Stimulated activated effector memory CD8-positive, alpha-beta T cell treated with anti-CD3 and anti-CD28 coated beads, Interleukin-12 subunit alpha, Interleukin-12 subunit beta, amount 100 ng/mL, for 72 hours (primary cell): ENCODE measurements around the gene PSPN.
A peak's percentile ranks its signal among the peaks of the same experiment; 100 is the strongest.

Source experiments
- ATAC-seq: fragments of 150-1000 bp; cut with Tn5 transposase; 2 replicates; pipeline ENCODE4 v1.10.0; 2021
- DNase-seq, 2 donors: peaks; one replicate each; pipeline ENCODE4 v3.0.0; 2021 to 2022; ENCODE audit warnings: low spot score in 2 of 2
- H3K27ac Mint-ChIP-seq: one replicate; pipeline ENCODE4 v1.8.0; 2022; ENCODE audit warnings: mild to moderate bottlenecking, mixed read lengths
- H3K36me3 Mint-ChIP-seq: one replicate; pipeline ENCODE4 v1.8.0; 2022; ENCODE audit warnings: mild to moderate bottlenecking, mixed read lengths
- H3K4me1 Mint-ChIP-seq: one replicate; pipeline ENCODE4 v1.8.0; 2022; ENCODE audit warnings: mixed read lengths
- H3K4me3 Mint-ChIP-seq: one replicate; pipeline ENCODE4 v1.8.0; 2022; ENCODE audit warnings: mild to moderate bottlenecking, mixed read lengths
- H3K9me3 Mint-ChIP-seq: one replicate; pipeline ENCODE4 v1.8.0; 2022; ENCODE audit warnings: mixed read lengths

The PSPN gene

DNA sequence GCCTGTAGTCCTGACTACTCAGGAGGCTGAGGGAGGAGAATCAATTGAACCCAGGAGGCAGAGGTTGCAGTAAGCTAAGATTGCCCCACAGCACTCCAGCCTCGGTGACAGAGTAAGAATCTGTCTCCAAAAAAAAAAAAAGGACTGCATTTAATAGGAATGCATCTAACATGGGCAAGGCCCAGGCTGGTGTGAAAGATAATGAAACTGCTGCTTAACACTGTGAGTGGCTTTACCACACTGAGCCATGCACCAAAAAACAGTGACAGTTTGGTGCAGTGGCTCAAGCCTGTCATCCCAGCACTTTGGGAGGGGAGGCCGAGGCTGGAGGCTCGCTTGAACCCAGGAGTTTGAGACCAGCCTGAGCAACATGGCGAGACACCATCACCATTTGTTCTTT lies 8.6 kb upstream of the PSPN start:
- H3K27ac Mint-ChIP-seq, result no peak overlapping the region
- peaks cover 100% of the 10 kb centered on the region for H3K36me3 Mint-ChIP-seq
- H3K4me3 Mint-ChIP-seq, result no peak overlapping the region

DNA sequence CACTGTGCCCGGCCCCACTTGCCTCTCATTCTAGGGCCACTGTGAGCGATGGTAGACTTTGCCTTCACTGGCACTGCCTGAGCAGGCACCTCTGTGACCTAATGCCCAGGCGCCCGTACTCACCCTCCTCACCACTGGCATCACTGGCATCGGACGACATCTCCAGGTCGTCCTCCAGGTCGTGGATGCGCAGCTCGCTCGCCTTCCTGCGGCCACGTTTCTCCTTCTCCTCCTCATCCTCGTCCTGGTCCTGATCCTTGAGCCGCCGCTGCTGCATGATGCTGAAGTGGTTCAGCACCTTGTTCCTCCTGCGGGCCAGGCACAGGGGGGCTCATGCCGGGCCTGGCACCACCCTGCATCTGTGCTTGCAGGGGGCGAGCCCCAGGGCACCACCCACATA lies 7.5 kb upstream of the PSPN start:
- Mint-ChIP-seq H3K36me3 (peaks cover 100% of the 10 kb centered on the region), H3K27ac (no peak overlapping the region), H3K9me3 (no peaks in the 10 kb centered on the region), H3K4me3 (no peak overlapping the region), H3K4me1 (peaks cover 2% of the 10 kb centered on the region)
- ATAC-seq (no peak), DNase-seq (no peak)

More for the DNA sequence above, 8.6 kb upstream of the PSPN start:
- no peaks in the 10 kb centered on the region for H3K9me3 Mint-ChIP-seq
- DNase-seq (no peak), ATAC-seq (no peak)
- H3K4me1 Mint-ChIP-seq, result peaks cover 5% of the 10 kb centered on the region

DNA sequence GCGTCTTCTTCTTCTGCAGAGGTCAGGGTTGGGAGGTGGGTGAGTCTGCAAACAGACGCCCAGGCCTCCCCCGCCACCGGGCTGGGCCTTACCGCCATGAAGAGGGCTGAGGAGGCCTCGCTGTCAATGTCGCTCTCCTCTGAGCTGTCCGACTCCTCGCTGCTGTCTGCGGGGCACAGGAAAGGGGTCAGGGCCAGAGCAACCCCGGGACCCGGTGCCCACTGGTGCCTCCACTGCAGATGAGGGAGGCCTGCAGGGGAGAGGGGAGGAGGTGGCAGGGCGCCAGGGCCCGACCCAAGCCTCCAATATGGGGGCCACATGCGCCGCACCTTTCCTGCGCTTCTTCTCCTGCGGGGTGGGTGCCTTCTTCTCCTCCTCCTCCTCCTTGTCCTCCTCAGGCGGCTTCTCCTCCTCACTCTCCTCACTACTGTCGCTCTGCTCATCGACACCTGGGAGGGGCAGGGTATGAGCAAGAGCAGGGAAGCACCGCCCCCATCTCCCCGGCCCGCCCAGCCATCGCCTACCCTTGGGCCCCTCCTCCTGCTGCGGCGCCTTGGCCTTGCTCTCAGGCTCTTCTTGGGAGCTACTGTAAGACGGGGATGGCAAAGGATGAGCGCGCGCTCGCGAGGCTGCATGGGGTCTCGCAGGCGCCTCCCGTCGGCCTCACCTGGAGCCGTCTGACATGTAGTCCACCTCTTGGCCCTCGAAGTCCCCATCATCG lies 5.5 kb upstream of the PSPN start:
- H3K9me3 Mint-ChIP-seq, result no peaks in the 10 kb centered on the region
- H3K27ac Mint-ChIP-seq, result peak overlapping the region; percentile 70
- DNase-seq (no peak), ATAC-seq (no peak)
- peaks cover 84% of the 10 kb centered on the region for H3K36me3 Mint-ChIP-seq
- no peaks in the 10 kb centered on the region for H3K4me1 Mint-ChIP-seq
- H3K4me3 Mint-ChIP-seq, result no peak overlapping the region

DNA sequence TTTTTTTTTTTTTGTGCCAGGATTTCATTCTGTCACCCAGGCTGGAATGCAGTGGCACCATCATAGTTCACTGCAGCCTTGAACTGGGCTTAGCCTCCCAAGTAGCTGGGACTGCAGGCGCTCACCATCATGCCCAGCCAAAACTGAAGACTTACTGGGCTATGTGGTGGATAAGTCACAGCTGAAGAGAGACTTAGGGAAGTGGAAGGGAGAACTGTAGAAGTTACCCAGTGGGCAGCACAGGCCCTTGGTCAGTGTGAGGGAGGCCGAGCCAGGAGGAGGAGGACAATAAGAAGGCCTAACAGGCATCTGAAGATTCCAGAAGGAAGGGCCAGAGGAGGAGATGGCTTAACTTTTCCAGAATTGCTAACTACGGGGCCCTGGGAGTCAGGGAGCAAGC lies 4.0 kb upstream of the PSPN start:
- ATAC-seq (no peak), DNase-seq (no peak)
- Mint-ChIP-seq H3K27ac (peak overlapping the region; percentile 63), H3K36me3 (peaks cover 70% of the 10 kb centered on the region), H3K9me3 (no peaks in the 10 kb centered on the region), H3K4me1 (no peaks in the 10 kb centered on the region), H3K4me3 (no peak overlapping the region)

DNA sequence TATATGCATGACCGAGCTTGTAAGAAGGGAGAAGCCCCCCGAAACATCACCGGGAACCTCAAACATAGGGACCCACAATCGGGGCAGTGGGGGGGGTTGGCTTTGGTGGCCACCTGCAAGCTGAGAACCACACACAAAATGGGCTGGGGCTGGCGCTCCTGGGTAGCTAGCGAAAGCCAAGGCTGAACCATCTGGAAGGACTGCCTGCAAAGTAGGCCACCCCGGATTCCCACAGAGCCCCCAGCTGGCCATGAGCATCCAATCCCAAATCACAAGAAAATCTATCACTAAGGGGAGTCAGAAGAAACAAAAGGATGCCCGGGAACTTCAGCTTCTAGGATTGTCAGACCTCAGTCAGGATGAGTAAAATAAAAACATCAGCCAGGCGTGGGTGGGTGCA lies 2.8 kb upstream of the PSPN start:
- Mint-ChIP-seq H3K27ac (no peak overlapping the region), H3K9me3 (no peaks in the 10 kb centered on the region), H3K4me1 (peaks cover 6% of the 10 kb centered on the region), H3K4me3 (no peak overlapping the region), H3K36me3 (peaks cover 57% of the 10 kb centered on the region)
- no peak for ATAC-seq
- no peak for DNase-seq

DNA sequence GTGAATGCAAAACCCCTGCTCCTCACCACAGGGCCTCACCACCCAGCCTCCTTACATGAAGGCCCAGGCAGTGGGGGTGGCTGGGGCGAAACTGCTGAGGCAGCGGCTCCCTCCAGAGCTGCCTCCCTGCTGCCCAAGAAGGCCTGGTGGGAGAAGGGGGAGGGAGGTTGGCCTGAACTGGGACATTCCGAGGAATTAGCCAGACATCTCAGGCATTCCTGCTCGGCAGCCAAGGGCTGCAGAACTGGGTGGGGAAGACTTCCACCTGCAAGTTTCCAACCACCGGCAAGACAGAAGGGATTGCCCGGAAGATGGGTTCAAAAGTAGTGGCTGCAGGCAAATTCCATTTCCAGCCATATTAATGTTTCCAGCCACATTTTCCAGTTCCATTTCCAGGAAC lies 2.3 kb upstream of the PSPN start:
- Mint-ChIP-seq H3K4me3 (no peak overlapping the region), H3K4me1 (peaks cover 8% of the 10 kb centered on the region), H3K27ac (no peak overlapping the region), H3K9me3 (no peaks in the 10 kb centered on the region), H3K36me3 (peaks cover 53% of the 10 kb centered on the region)
- no peak for ATAC-seq
- DNase-seq, result no peak

DNA sequence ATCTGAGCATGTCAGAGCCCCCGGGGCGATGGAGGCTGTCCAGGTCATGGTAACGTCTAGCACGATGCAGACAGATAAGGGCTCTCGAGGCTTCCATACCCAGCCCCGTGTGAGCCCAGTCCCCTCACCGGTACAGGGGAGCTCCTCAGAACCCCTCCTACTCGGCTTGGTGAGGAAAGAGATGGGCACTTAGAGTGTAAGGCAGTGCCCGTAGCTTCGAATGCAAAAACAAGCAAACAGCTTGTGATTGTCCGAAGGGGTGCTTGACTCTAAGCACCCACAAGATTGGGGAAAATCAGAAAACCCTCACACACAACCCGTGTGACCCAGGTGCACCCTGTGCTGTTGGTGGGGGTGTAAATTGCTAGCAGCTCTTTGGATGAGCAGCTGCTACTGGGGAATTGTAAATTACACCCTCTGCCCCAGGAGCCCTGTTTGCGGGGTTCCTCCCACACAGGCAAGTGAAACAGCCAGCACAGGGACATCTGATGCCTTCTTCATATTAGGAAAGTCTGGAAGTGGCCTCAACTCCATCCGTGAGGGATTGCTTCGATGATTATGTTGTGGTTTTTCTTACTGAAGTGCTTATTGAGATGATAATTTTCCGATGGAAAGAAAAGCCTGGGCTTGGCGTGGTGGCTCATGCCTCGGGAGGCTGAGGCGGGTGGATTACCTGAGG lies 918 bp upstream of the PSPN start:
- Mint-ChIP-seq H3K36me3 (peaks cover 44% of the 10 kb centered on the region), H3K9me3 (no peaks in the 10 kb centered on the region), H3K27ac (no peak overlapping the region), H3K4me1 (peaks cover 13% of the 10 kb centered on the region), H3K4me3 (no peak overlapping the region)
- ATAC-seq, result no peak
- no peak for DNase-seq

DNA sequence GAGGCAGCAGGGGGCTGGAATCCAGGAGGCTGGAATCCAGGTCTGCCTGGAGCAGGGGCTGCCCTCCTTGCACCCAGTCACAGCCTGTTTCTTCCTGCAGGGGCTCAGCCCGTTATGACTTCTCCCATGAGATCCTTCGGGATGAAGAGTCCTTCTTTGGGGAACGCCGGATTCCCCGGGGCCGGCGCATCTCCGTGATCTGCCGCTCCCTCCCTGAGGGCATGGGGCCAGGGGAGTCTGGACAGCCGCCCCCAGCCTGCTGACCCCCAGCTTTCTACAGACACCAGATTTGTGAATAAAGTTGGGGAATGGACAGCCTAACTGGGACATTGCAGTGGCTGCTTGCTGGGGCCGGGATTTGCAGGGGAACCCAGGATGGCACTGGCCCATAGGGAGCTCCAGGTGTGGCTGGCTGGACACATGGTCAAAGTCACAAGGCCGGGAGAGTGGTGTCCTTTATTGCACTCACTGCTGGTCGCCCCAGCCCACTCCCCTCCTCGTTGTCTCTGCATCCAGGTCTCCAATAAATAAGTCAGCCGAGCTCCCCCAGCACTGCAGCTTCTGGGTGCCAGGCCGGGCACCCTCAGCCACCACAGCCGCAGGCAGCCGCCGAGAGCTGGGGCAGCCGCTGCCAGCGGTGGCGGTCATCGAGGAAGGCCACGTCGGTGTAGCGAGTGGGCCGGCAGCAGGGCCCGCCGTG lies 872 bp downstream of the PSPN start:
- peak overlapping the region; percentile 87 for H3K4me3 Mint-ChIP-seq
- no peak for ATAC-seq

DNA sequence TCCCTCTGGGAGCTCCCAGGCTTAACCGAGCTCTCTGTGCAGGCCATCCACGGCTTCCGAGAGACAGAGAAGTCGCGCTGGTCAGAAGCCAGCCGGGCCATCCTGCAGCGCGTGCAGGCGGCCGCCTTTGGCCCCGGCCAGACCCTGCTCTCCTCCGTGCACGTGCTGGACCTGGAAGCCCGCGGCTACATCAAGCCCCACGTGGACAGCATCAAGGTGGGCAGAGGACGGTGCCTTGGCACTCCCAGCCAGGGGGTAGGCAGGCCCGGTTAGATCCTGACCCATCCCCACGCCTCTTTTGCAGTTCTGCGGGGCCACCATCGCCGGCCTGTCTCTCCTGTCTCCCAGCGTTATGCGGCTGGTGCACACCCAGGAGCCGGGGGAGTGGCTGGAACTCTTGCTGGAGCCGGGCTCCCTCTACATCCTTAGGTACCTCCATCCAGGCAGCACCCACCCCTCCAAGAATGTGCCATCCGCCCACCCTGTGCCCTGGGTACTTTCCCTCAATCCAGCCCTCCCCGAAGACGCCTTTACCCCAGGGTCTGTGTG lies 1.5 kb downstream of the PSPN start:
- DNase-seq (no peak), ATAC-seq (no peak)
- no peaks in the 10 kb centered on the region for H3K9me3 Mint-ChIP-seq
- H3K4me1 Mint-ChIP-seq, result peaks cover 22% of the 10 kb centered on the region
- peak overlapping the region; percentile 93 for H3K27ac Mint-ChIP-seq
- H3K36me3 Mint-ChIP-seq, result peaks cover 25% of the 10 kb centered on the region
- H3K4me3 Mint-ChIP-seq, result peak overlapping the region; percentile 87

More for the DNA sequence above, 872 bp downstream of the PSPN start:
- Mint-ChIP-seq H3K36me3 (peaks cover 27% of the 10 kb centered on the region), H3K4me1 (peaks cover 15% of the 10 kb centered on the region), H3K9me3 (no peaks in the 10 kb centered on the region), H3K27ac (no peak overlapping the region)
- DNase-seq, result no peak

DNA sequence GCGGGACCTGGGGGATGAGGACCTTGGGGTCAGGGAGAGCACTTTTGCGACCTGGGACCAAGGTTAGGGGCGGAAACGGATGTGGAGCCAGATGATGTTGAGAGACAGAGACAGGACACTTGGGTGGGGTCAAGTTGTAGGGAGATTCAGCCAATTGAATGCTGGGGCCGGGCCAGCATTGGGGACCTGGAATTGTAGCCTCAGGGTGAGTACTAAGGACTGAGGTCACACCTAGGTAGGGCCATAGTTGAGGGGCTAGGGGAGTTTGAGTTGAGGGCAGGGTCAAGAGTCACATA lies 2.0 kb downstream of the PSPN start:
- H3K4me1 Mint-ChIP-seq, result peaks cover 23% of the 10 kb centered on the region
- DNase-seq (no peak), ATAC-seq (no peak)
- peak overlapping the region; percentile 87 for H3K4me3 Mint-ChIP-seq
- no peaks in the 10 kb centered on the region for H3K9me3 Mint-ChIP-seq
- H3K36me3 Mint-ChIP-seq, result peaks cover 25% of the 10 kb centered on the region
- H3K27ac Mint-ChIP-seq, result peak overlapping the region; percentile 93

DNA sequence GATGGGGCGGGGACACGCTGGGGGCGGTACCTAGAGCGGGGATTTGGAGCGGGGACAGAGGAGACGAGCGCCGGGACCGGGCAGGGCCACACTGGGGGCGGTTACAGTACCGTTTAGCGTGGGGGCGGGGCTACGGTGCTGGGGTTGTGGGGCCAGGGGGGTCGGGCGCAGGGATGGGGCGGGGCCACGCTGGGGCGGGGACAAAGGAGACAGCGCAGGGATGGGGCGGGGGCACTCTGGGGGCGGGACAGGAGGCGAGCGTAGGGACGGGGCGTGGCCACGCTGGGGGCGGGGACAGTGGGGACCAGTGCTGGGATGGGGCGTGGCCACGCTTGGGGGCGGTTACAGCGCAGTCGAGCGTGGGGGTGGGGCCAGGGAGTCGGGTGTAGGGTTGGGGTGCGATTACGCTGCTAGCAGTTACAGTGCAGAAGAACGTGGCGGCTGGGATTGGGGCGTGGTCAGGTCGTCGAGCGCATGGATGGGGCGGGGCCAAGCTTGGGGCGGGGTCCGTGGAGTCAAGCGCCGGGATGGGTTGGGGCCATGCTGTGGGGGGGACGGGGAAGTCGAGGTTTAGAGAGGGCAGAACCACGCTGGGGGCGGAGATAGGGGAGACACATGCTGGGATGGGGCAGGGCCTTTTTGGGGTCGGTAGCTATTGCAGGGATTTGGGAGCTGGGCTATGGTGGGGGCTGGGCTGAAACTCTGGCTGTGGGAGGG lies 2.5 kb downstream of the PSPN start:
- Mint-ChIP-seq H3K36me3 (peaks cover 25% of the 10 kb centered on the region), H3K4me3 (peak overlapping the region; percentile 87), H3K4me1 (peaks cover 23% of the 10 kb centered on the region), H3K27ac (peak overlapping the region; percentile 93), H3K9me3 (no peaks in the 10 kb centered on the region)
- ATAC-seq (peak; percentile 79), DNase-seq (peak; percentile 97 to 99)

DNA sequence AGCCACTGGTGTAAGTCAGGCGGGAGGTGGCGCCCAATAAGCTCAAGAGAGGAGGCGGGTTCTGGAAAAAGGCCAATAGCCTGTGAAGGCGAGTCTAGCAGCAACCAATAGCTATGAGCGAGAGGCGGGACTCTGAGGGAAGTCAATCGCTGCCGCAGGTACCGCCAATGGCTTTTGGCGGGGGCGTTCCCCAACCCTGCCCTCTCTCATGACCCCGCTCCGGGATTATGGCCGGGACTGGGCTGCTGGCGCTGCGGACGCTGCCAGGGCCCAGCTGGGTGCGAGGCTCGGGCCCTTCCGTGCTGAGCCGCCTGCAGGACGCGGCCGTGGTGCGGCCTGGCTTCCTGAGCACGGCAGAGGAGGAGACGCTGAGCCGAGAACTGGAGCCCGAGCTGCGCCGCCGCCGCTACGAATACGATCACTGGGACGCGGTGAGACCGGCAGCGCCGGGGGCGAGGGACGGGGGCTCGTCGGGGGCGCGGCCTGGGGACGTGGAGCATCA lies 3.1 kb downstream of the PSPN start, which contains the start of gene ALKBH7:
ALKBH7 (plus strand) TSS at position 201 of the 502 bp plus-strand sequence; CDS start at position 228, 27 bp downstream.
- peaks cover 27% of the 10 kb centered on the region for H3K36me3 Mint-ChIP-seq
- H3K27ac Mint-ChIP-seq, result peak within 1 kb of the TSS; percentile 93
- H3K4me3 Mint-ChIP-seq, result peak within 1 kb of the TSS; percentile 87

DNA sequence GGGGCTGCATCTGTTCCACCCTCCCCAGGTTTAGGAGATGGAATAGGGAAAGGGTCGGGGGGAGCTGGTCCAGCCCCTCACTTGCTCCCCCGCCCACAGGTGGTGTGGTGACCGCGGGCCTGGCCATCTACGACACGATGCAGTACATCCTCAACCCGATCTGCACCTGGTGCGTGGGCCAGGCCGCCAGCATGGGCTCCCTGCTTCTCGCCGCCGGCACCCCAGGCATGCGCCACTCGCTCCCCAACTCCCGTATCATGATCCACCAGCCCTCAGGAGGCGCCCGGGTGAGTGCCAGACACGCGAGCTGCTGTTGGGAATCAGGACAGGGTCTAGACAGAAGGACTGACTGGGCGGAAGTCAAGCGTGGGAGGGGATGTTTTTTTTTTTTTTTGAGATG lies 11.4 kb downstream of the PSPN start:
- DNase-seq, result no peak
- H3K27ac Mint-ChIP-seq, result peak overlapping the region; percentile 65

More for the DNA sequence above, 3.1 kb downstream of the PSPN start, which contains the start of gene ALKBH7:
- Mint-ChIP-seq H3K9me3 (no peaks in the 10 kb centered on the region), H3K4me1 (peaks cover 23% of the 10 kb centered on the region)
- ATAC-seq, result peak; percentile 87
- DNase-seq, result peak; percentile 83 to 96

DNA sequence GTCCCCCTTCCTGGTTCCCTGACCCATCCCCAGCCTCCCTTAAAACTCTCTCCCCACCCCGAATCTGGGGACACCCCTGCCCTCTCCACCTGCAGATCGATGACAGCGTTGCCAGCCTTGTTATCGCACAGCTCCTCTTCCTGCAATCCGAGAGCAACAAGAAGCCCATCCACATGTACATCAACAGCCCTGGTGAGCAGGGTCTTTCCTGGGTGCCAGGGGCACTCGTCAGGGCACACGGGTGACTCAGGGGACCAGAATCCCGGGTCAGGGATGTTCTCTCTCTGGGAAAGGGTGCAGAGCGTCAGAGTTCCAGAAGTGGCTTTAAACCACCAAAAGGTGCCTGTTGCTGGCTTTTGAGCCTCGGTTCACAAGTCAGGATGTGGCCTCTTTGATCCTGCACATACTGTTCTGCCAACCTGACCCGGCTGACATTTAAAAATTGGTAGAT lies 13.4 kb downstream of the PSPN start:
- peaks cover 63% of the 10 kb centered on the region for H3K36me3 Mint-ChIP-seq
- DNase-seq, result peak in 1 of 2 donors; percentile 61
- H3K4me1 Mint-ChIP-seq, result peaks cover 21% of the 10 kb centered on the region
- H3K4me3 Mint-ChIP-seq, result peak overlapping the region; percentile 99
- peak overlapping the region; percentile 98 for H3K27ac Mint-ChIP-seq
- no peaks in the 10 kb centered on the region for H3K9me3 Mint-ChIP-seq
- ATAC-seq, result no peak

More for the DNA sequence above, 11.4 kb downstream of the PSPN start:
- peaks cover 83% of the 10 kb centered on the region for H3K36me3 Mint-ChIP-seq
- no peak overlapping the region for H3K4me3 Mint-ChIP-seq
- H3K9me3 Mint-ChIP-seq, result no peaks in the 10 kb centered on the region
- H3K4me1 Mint-ChIP-seq, result peaks cover 23% of the 10 kb centered on the region
- ATAC-seq, result no peak

DNA sequence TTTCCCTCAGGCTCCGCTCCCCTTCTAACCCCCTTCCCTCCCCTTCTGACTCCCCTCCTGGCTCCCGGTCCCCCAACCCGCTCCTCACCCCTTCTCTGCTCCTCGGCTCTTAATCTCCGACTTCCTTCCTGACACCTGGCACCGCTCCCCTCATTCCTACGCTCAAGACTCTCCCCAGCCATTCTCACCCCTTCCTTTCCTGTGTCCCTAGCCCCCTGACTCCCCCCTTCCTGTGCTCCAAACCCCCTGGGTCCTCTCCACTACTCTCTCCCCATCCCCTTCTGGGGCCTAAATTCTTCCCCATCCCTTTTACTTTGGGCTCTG lies 13.7 kb downstream of the PSPN start:
- DNase-seq (no peak), ATAC-seq (no peak)
- peaks cover 60% of the 10 kb centered on the region for H3K36me3 Mint-ChIP-seq
- peak overlapping the region; percentile 99 for H3K4me3 Mint-ChIP-seq
- H3K27ac Mint-ChIP-seq, result peak overlapping the region; percentile 98
- H3K9me3 Mint-ChIP-seq, result no peaks in the 10 kb centered on the region
- H3K4me1 Mint-ChIP-seq, result peaks cover 21% of the 10 kb centered on the region
